Neural cell (in vitro differentiated cells): ENCODE results near the gene STK38L. TPM values are rescaled to one million over a fixed set of nuclear protein-coding genes. Genes with fewer than 3 reads are reported as not detected.

ENCODE experiments used
- H2AFZ ChIP-seq: fragments of 200-600, 300-800 bp; sonication (generic), shearing (Covaris generic); 2 replicates; pipeline ENCODE4 v1.6.0; 2014; ENCODE audit warnings: low read depth, mild to moderate bottlenecking, antibody characterized with exemption, low read length, moderate library complexity
- H3F3A ChIP-seq: fragments of 200-600 bp; shearing (Covaris generic); 2 replicates; pipeline ENCODE4 v1.6.1; 2016; ENCODE audit warnings: mild to moderate bottlenecking, moderate library complexity, mixed read lengths, antibody characterized with exemption, low read length; ENCODE audit not compliant: insufficient read depth, poor library complexity, severe bottlenecking
- H3K27ac ChIP-seq: fragments of 200-600, 300-800 bp; sonication (generic), shearing (Covaris generic); 2 replicates; pipeline ENCODE4 v1.5.1; 2014; ENCODE audit warnings: mild to moderate bottlenecking, low read length, moderate library complexity
- H3K27me3 ChIP-seq: fragments of 300-800, 200-600 bp; sonication (generic), shearing (Covaris generic); 2 replicates; pipeline ENCODE4 v1.6.0; 2014; ENCODE audit warnings: mild to moderate bottlenecking, low read depth, low read length, moderate library complexity; ENCODE audit not compliant: insufficient read depth
- H3K36me3 ChIP-seq: fragments of 300-800, 200-600 bp; sonication (generic), shearing (Covaris generic); 2 replicates; pipeline ENCODE4 v1.5.1; 2014; ENCODE audit warnings: mild to moderate bottlenecking, antibody characterized with exemption, low read length, moderate library complexity; ENCODE audit not compliant: insufficient read depth
- H3K4me2 ChIP-seq: fragments of 300-800, 200-600 bp; sonication (generic), shearing (Covaris generic); 2 replicates; pipeline ENCODE4 v1.6.0; 2014; ENCODE audit warnings: mild to moderate bottlenecking, low read length
- H3K4me3 ChIP-seq: fragments of 300-800, 200-600 bp; sonication (generic), shearing (Covaris generic); 2 replicates; pipeline ENCODE4 v1.5.1; 2014; ENCODE audit warnings: mild to moderate bottlenecking, low read length, moderate library complexity
- H3K79me2 ChIP-seq: fragments of 200-600 bp; shearing (Covaris generic); replicated peaks from 2 replicates; pipeline ENCODE4 v1.6.0; 2014; ENCODE audit warnings: mild to moderate bottlenecking, low read length, moderate library complexity; ENCODE audit not compliant: insufficient read depth
- H3K9ac ChIP-seq: fragments of 300-800, 200-600 bp; sonication (generic), shearing (Covaris generic); 2 replicates; pipeline ENCODE4 v1.6.1; 2016; ENCODE audit warnings: mild to moderate bottlenecking, low read length, mixed read lengths
- H3K9me2 ChIP-seq: fragments of 200-600 bp; shearing (Covaris generic); 2 replicates; pipeline ENCODE4 v1.6.1; 2016; ENCODE audit warnings: mild to moderate bottlenecking, low read length, mixed read lengths; ENCODE audit not compliant: insufficient read depth
- H3K9me3 ChIP-seq: fragments of 200-600, 300-800 bp; sonication (generic), shearing (Covaris generic); 2 replicates; pipeline ENCODE4 v1.6.1; 2016; ENCODE audit warnings: mild to moderate bottlenecking, mixed run types, low read length, moderate library complexity, mixed read lengths
- H4K20me1 ChIP-seq: fragments of 200-600 bp; shearing (Covaris generic); 2 replicates; pipeline ENCODE4 v1.6.1; 2016; ENCODE audit warnings: mild to moderate bottlenecking, mixed run types; ENCODE audit not compliant: insufficient read depth
- EP300 ChIP-seq: fragments of 450-650 bp; conservative IDR thresholded peaks from 2 replicates; pipeline ENCODE4 v1.6.1; 2014; ENCODE audit warnings: antibody characterized with exemption, mild to moderate bottlenecking, moderate library complexity; ENCODE audit not compliant: poor library complexity, severe bottlenecking
- EZH2 ChIP-seq: fragments of 200-600, 300-800 bp; shearing (Covaris generic), sonication (generic); IDR thresholded peaks from 2 replicates; pipeline ENCODE4 v1.6.1; 2014; ENCODE audit warnings: antibody characterized with exemption, low read length, borderline replicate concordance, mild to moderate bottlenecking; ENCODE audit not compliant: insufficient read depth, poor library complexity, severe bottlenecking
- MXI1 ChIP-seq: fragments of 450-650 bp; conservative IDR thresholded peaks from 2 replicates; pipeline ENCODE4 v1.6.1; 2014; ENCODE audit warnings: antibody characterized with exemption, mild to moderate bottlenecking; ENCODE audit not compliant: poor library complexity, severe bottlenecking
- POLR2AphosphoS5 ChIP-seq: IDR thresholded peaks from 2 replicates; pipeline ENCODE4 v1.6.1; 2012
- RAD21 ChIP-seq: fragments of 450-650 bp; conservative IDR thresholded peaks from 2 replicates; pipeline ENCODE4 v1.6.1; 2014; ENCODE audit warnings: antibody characterized with exemption, mild to moderate bottlenecking, moderate library complexity
- SMC3 ChIP-seq: fragments of 450-650 bp; conservative IDR thresholded peaks from 2 replicates; pipeline ENCODE4 v1.6.1; 2014; ENCODE audit warnings: antibody characterized with exemption, mild to moderate bottlenecking, moderate library complexity; ENCODE audit not compliant: poor library complexity
- TAF1 ChIP-seq: IDR thresholded peaks from 2 replicates; pipeline ENCODE4 v1.6.1; 2012; ENCODE audit warnings: low read depth
- polyA plus RNA-seq: library from polyadenylated mRNA; depleted of rRNA; stranded (reverse); fragments of >200 nt; gene quantifications from 2 replicates; pipeline ENCODE4 v1.2.3, GENCODE V29; 2014
- TF ChIP-seq, protein P1 (sequence below): IDR thresholded peaks from 2 replicates; pipeline ENCODE4 v1.6.1; 2012; ENCODE audit warnings: borderline replicate concordance
- TF ChIP-seq, protein P2 (sequence below): fragments of 450-650 bp; IDR thresholded peaks from 2 replicates; pipeline ENCODE4 v1.5.1; 2014; ENCODE audit warnings: antibody characterized with exemption, mild to moderate bottlenecking, moderate library complexity; ENCODE audit not compliant: poor library complexity, severe bottlenecking

STK38L gene
- polyA plus RNA-seq, 1 donor from 2014 or later: 31.5 TPM

DNA sequence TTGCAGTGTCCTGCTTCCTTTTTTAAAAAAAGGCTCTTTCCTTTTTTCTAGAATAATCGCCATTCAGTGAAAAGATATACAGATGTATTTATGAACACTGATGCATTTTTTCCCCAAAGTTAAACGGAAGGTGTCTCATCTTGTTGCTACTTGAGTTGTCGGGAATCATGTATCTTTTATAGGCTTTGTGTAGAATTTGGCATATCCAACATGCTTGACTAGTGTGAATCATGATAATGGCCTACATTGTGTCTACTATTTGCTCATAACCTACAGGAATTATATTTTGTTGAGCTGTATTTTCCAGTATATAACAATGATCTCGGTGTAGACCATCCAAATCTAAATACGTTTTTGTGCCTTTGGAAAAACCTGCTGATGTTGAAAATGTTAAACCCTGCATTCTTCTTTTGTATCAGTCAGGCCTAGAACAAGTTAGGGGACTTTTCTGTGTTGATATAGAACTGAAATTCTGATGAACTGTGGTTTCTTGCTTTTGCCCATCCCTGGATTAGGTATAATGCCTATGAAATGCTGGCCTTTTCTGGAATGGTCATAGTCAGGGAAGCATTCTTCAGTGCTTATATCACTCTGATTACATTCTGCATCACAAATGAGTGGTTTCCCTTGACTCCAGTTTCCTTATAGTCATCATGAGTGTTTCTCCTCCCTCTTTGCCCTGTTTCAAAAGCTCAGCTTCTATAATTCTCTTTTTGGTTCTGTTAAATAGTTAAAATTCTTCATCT, 99.3 kb downstream of the STK38L start:
- Histone ChIP-seq H3K4me3 (no peak overlapping the region), H3K9me2 (no peaks in the 10 kb centered on the region), H3K79me2 (no peaks in the 10 kb centered on the region), H2AFZ (no peak overlapping the region), H3K9ac (no peak overlapping the region), H3K27me3 (no peaks in the 10 kb centered on the region), H3F3A (no peaks in the 10 kb centered on the region), H3K4me2 (no peak overlapping the region), H3K27ac (no peak overlapping the region), H3K9me3 (no peaks in the 10 kb centered on the region), H4K20me1 (no peaks in the 10 kb centered on the region), H3K36me3 (no peaks in the 10 kb centered on the region)
- TF ChIP-seq TAF1 (no peak), POLR2AphosphoS5 (no peak), RAD21 (no peak), EP300 (no peak), SMC3 (no peak), EZH2 (no peak), MXI1 (no peak)
- TF ChIP-seq, protein P1, sequence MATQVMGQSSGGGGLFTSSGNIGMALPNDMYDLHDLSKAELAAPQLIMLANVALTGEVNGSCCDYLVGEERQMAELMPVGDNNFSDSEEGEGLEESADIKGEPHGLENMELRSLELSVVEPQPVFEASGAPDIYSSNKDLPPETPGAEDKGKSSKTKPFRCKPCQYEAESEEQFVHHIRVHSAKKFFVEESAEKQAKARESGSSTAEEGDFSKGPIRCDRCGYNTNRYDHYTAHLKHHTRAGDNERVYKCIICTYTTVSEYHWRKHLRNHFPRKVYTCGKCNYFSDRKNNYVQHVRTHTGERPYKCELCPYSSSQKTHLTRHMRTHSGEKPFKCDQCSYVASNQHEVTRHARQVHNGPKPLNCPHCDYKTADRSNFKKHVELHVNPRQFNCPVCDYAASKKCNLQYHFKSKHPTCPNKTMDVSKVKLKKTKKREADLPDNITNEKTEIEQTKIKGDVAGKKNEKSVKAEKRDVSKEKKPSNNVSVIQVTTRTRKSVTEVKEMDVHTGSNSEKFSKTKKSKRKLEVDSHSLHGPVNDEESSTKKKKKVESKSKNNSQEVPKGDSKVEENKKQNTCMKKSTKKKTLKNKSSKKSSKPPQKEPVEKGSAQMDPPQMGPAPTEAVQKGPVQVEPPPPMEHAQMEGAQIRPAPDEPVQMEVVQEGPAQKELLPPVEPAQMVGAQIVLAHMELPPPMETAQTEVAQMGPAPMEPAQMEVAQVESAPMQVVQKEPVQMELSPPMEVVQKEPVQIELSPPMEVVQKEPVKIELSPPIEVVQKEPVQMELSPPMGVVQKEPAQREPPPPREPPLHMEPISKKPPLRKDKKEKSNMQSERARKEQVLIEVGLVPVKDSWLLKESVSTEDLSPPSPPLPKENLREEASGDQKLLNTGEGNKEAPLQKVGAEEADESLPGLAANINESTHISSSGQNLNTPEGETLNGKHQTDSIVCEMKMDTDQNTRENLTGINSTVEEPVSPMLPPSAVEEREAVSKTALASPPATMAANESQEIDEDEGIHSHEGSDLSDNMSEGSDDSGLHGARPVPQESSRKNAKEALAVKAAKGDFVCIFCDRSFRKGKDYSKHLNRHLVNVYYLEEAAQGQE: no peak
- TF ChIP-seq, protein P2, sequence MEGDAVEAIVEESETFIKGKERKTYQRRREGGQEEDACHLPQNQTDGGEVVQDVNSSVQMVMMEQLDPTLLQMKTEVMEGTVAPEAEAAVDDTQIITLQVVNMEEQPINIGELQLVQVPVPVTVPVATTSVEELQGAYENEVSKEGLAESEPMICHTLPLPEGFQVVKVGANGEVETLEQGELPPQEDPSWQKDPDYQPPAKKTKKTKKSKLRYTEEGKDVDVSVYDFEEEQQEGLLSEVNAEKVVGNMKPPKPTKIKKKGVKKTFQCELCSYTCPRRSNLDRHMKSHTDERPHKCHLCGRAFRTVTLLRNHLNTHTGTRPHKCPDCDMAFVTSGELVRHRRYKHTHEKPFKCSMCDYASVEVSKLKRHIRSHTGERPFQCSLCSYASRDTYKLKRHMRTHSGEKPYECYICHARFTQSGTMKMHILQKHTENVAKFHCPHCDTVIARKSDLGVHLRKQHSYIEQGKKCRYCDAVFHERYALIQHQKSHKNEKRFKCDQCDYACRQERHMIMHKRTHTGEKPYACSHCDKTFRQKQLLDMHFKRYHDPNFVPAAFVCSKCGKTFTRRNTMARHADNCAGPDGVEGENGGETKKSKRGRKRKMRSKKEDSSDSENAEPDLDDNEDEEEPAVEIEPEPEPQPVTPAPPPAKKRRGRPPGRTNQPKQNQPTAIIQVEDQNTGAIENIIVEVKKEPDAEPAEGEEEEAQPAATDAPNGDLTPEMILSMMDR: no peak

DNA sequence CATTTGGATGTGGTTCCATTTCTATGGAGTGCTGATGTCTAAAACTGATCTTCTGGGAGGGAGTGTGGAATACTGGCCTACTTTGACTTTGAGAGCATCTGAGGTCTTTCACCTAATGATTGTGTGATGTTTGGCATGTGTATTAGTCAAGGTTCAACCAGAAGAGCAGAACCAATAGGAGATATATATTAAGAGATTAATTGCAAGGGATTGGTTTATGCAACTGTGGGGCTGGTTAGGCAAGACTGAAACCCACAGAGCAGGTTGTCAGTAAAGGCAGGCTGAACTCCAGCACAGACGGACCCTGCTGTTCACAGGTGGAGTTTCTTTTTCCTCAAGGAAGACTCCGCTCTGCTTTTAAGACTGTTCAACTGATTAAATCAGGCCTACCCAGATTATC, 100.2 kb downstream of the STK38L start:
- Histone ChIP-seq H2AFZ (no peak overlapping the region), H3K4me2 (no peak overlapping the region), H3K79me2 (no peaks in the 10 kb centered on the region)

More for the DNA sequence above, 100.2 kb downstream of the STK38L start:
- no peaks in the 10 kb centered on the region for H4K20me1 ChIP-seq
- no peak overlapping the region for H3K4me3 ChIP-seq
- H3K36me3 ChIP-seq: no peaks in the 10 kb centered on the region
- no peaks in the 10 kb centered on the region for H3K9me3 ChIP-seq
- H3F3A ChIP-seq: no peaks in the 10 kb centered on the region
- H3K9me2 ChIP-seq: no peaks in the 10 kb centered on the region
- H3K27ac ChIP-seq: no peak overlapping the region
- no peak for TF ChIP-seq EZH2
- TF ChIP-seq, protein P1: no peak
- TF ChIP-seq MXI1: no peak
- no peak for TF ChIP-seq SMC3
- TF ChIP-seq TAF1: no peak
- H3K9ac ChIP-seq: no peak overlapping the region
- no peaks in the 10 kb centered on the region for H3K27me3 ChIP-seq
